ENCODE data around the gene KLRF1.

DNA sequence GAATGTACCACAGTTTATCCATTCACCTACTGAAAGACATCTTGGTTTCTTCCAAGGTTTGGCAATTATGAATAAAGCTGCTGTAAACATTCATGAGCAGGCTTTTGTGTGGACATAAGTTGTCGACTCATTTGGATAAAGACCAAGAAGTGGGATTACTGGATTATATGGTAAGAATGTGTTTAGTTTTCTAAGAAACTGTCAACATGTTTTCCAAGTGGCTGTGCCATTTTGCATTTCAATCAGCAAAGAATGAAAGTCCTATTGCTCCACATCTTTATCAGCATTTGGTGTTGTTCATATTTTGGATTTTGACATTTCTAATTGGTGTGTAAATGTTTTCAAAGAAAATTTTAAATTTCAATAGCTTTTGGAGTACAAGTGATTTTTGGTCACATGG is 27.3 kb upstream of the KLRF1 start:
- TF ChIP-seq, protein P1, sequence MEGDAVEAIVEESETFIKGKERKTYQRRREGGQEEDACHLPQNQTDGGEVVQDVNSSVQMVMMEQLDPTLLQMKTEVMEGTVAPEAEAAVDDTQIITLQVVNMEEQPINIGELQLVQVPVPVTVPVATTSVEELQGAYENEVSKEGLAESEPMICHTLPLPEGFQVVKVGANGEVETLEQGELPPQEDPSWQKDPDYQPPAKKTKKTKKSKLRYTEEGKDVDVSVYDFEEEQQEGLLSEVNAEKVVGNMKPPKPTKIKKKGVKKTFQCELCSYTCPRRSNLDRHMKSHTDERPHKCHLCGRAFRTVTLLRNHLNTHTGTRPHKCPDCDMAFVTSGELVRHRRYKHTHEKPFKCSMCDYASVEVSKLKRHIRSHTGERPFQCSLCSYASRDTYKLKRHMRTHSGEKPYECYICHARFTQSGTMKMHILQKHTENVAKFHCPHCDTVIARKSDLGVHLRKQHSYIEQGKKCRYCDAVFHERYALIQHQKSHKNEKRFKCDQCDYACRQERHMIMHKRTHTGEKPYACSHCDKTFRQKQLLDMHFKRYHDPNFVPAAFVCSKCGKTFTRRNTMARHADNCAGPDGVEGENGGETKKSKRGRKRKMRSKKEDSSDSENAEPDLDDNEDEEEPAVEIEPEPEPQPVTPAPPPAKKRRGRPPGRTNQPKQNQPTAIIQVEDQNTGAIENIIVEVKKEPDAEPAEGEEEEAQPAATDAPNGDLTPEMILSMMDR (conservative IDR thresholded peaks at IDR 0.05; ENCODE audit: low read depth in 2 of 2): no peak
- no peak for TF ChIP-seq EZH2phosphoT487 (IDR thresholded peaks at IDR 0.05; ENCODE audit: unreplicated experiment)
- TF ChIP-seq EZH2 (IDR thresholded peaks at IDR 0.05; ENCODE audit: low read depth, unreplicated experiment): no peak
- TF ChIP-seq, protein P2, sequence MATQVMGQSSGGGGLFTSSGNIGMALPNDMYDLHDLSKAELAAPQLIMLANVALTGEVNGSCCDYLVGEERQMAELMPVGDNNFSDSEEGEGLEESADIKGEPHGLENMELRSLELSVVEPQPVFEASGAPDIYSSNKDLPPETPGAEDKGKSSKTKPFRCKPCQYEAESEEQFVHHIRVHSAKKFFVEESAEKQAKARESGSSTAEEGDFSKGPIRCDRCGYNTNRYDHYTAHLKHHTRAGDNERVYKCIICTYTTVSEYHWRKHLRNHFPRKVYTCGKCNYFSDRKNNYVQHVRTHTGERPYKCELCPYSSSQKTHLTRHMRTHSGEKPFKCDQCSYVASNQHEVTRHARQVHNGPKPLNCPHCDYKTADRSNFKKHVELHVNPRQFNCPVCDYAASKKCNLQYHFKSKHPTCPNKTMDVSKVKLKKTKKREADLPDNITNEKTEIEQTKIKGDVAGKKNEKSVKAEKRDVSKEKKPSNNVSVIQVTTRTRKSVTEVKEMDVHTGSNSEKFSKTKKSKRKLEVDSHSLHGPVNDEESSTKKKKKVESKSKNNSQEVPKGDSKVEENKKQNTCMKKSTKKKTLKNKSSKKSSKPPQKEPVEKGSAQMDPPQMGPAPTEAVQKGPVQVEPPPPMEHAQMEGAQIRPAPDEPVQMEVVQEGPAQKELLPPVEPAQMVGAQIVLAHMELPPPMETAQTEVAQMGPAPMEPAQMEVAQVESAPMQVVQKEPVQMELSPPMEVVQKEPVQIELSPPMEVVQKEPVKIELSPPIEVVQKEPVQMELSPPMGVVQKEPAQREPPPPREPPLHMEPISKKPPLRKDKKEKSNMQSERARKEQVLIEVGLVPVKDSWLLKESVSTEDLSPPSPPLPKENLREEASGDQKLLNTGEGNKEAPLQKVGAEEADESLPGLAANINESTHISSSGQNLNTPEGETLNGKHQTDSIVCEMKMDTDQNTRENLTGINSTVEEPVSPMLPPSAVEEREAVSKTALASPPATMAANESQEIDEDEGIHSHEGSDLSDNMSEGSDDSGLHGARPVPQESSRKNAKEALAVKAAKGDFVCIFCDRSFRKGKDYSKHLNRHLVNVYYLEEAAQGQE (IDR thresholded peaks at IDR 0.05; ENCODE audit: unreplicated experiment): no peak
- no peak for TF ChIP-seq NANOG (IDR thresholded peaks at IDR 0.05; ENCODE audit: borderline replicate concordance)
- TF ChIP-seq ZNF331 (CRISPR knock-in tag; IDR thresholded peaks at IDR 0.05; ENCODE audit: low read depth): no peak
- TF ChIP-seq POLR2AphosphoS5 (IDR thresholded peaks at IDR 0.05; ENCODE audit: low read depth): no peak

Measured in GM23338 (cell line).